Measurements from ENCODE around the gene GP9.

The GP9 gene

GRCh38 chr3:129100274-129100673, 39.7 kb downstream of the GP9 start:
- no peak for TF ChIP-seq CTCF (IDR thresholded peaks at IDR 0.05; ENCODE audit: borderline replicate concordance, control extremely low read depth, extremely low read depth, insufficient read depth, missing control alignments)
- in situ Hi-C loops (cut with MboI; ENCODE audit: low sequenced_read_pairs, unreplicated experiment): no loop called here
- DNase-seq (ENCODE audit: low spot score): no peak

GRCh38 chr3:129101370-129102138, 41.0 kb downstream of the GP9 start:
- TF ChIP-seq CTCF (IDR thresholded peaks at IDR 0.05; ENCODE audit: borderline replicate concordance, control extremely low read depth, extremely low read depth, insufficient read depth, missing control alignments): no peak
- in situ Hi-C loops (cut with MboI; ENCODE audit: low sequenced_read_pairs, unreplicated experiment): no loop called here
- no peak for DNase-seq (ENCODE audit: low spot score)

- no peak for DNase-seq (ENCODE audit: low spot score)
- TF ChIP-seq CTCF (IDR thresholded peaks at IDR 0.05; ENCODE audit: borderline replicate concordance, control extremely low read depth, extremely low read depth, insufficient read depth, missing control alignments): no peak
- in situ Hi-C loops (cut with MboI; ENCODE audit: low sequenced_read_pairs, unreplicated experiment): no loop called here
Measured at GRCh38 chr3:129103296-129103695, 42.7 kb downstream of the GP9 start.

GRCh38 chr3:129104051-129104450, 43.5 kb downstream of the GP9 start:
- TF ChIP-seq CTCF (IDR thresholded peaks at IDR 0.05; ENCODE audit: borderline replicate concordance, control extremely low read depth, extremely low read depth, insufficient read depth, missing control alignments): no peak
- in situ Hi-C loops (cut with MboI; ENCODE audit: low sequenced_read_pairs, unreplicated experiment): no loop called here
- DNase-seq (ENCODE audit: low spot score): no peak

- DNase-seq (ENCODE audit: low spot score): no peak
- no peak for TF ChIP-seq CTCF (IDR thresholded peaks at IDR 0.05; ENCODE audit: borderline replicate concordance, control extremely low read depth, extremely low read depth, insufficient read depth, missing control alignments)
- in situ Hi-C loops (cut with MboI; ENCODE audit: low sequenced_read_pairs, unreplicated experiment): no loop called here
Measured at GRCh38 chr3:129104498-129105079, 44.0 kb downstream of the GP9 start.

- no peak for DNase-seq (ENCODE audit: low spot score)
- TF ChIP-seq CTCF (IDR thresholded peaks at IDR 0.05; ENCODE audit: borderline replicate concordance, control extremely low read depth, extremely low read depth, insufficient read depth, missing control alignments): no peak
- in situ Hi-C loops (cut with MboI; ENCODE audit: low sequenced_read_pairs, unreplicated experiment): no loop called here
Measured at GRCh38 chr3:129105862-129106261, 45.3 kb downstream of the GP9 start.

All from GM13976 (cell line).